Immature natural killer cell (primary cell): ENCODE measurements around the gene ABHD13. TPM values are rescaled to one million over a fixed set of nuclear protein-coding genes. Genes with fewer than 3 reads are reported as not detected.
"Not testable (repeated sequence)": the region's sequence is repeated elsewhere in the genome, so short reads cannot be mapped to it uniquely, and the experiment has no call there.

Experiments
- DNase-seq, 3 donors: peaks; one replicate each; pipeline ENCODE4 v3.0.0; 2022; ENCODE audit warnings: mixed read lengths in 1 of 3
- H3K27ac Mint-ChIP-seq, 6 donors: one replicate each; pipeline ENCODE4 v1.8.0; 2020; ENCODE audit warnings: mixed read lengths in 6 of 6, mild to moderate bottlenecking in 5 of 6, inconsistent platforms in 4 of 6, moderate library complexity in 3 of 6
- H3K27me3 Mint-ChIP-seq, 3 donors: one replicate each; pipeline ENCODE4 v1.8.0; 2020 to 2021; ENCODE audit warnings: low read depth in 3 of 3, mild to moderate bottlenecking in 3 of 3, mixed read lengths in 3 of 3, moderate library complexity in 3 of 3, inconsistent platforms in 1 of 3
- H3K36me3 Mint-ChIP-seq, 3 donors: one replicate each; pipeline ENCODE4 v1.8.0; 2020; ENCODE audit warnings: mixed read lengths in 3 of 3, inconsistent platforms in 2 of 3, mild to moderate bottlenecking in 2 of 3
- H3K4me1 Mint-ChIP-seq, 2 donors: one replicate each; pipeline ENCODE4 v1.8.0; 2020; ENCODE audit warnings: inconsistent platforms in 2 of 2, mild to moderate bottlenecking in 2 of 2, mixed read lengths in 2 of 2, moderate library complexity in 1 of 2
- H3K4me3 Mint-ChIP-seq, 5 donors: one replicate each; pipeline ENCODE4 v1.8.0; 2020; ENCODE audit warnings: mild to moderate bottlenecking in 5 of 5, mixed read lengths in 5 of 5, inconsistent platforms in 3 of 5, moderate library complexity in 3 of 5
- H3K9me3 Mint-ChIP-seq, 6 donors: one replicate each; pipeline ENCODE4 v1.8.0; 2020; ENCODE audit warnings: mild to moderate bottlenecking in 6 of 6, mixed read lengths in 6 of 6, inconsistent platforms in 4 of 6, moderate library complexity in 3 of 6
- polyA plus RNA-seq, 3 donors: library from polyadenylated mRNA; unstranded; fragments of 300-500 nt; fragmentation: Illumina TruSeq; gene quantifications; one replicate each; pipeline ENCODE4 v1.2.3, GENCODE V29; 2021

ABHD13 gene
- polyA plus RNA-seq, 3 donors from 2014 or later = 8.8 to 11.1 (median 10.1) TPM

- Mint-ChIP-seq H3K4me3 (no peak overlapping the region), H3K36me3 (peaks cover 24 to 32% (median 29%) of the 10 kb centered on the region in 3 donors), H3K9me3 (peaks cover 0 to 14% (median 2%) of the 10 kb centered on the region in 6 donors), H3K27ac (peak overlapping the region in 1 of 6 donors; percentile 55), H3K27me3 (peaks cover 2 to 14% (median 14%) of the 10 kb centered on the region in 3 donors), H3K4me1 (peaks cover 9 to 22% of the 10 kb centered on the region in 2 donors)
- no peak for DNase-seq
Measured at GRCh38 chr13:108210551-108210950, 7.6 kb upstream of the ABHD13 start.

DNA sequence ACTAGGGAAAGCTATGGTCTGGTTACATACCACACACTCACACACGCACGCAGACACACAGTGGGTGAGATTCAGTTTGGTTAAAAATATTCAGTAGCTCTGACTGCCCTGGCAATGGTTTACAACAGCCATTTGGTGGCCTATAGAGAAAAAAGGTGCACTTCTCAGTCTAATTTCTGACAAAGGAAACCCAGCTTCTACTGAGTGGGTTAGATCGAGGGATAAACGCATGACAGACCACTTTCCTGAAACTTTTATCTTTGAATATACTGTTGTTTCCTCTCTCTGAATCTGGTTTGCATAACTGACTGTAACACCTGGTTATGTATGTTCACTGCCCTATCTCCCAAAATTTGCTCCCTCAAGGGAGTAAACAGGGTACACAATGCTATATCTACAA, 5.3 kb upstream of the ABHD13 start:
- DNase-seq = no peak

GRCh38 chr13:108213946-108214345, 4.2 kb upstream of the ABHD13 start:
- H3K27me3 Mint-ChIP-seq = peaks cover 7 to 37% (median 30%) of the 10 kb centered on the region in 3 donors
- peak overlapping the region; percentile 68 to 95 (median 86) for H3K4me3 Mint-ChIP-seq
- H3K4me1 Mint-ChIP-seq = peaks cover 36 to 52% of the 10 kb centered on the region in 2 donors
- peak overlapping the region; percentile 68 to 95 (median 90) for H3K27ac Mint-ChIP-seq
- peaks cover 18 to 25% (median 25%) of the 10 kb centered on the region in 3 donors for H3K36me3 Mint-ChIP-seq
- no peak for DNase-seq
- peaks cover 0 to 10% (median 2%) of the 10 kb centered on the region in 6 donors for H3K9me3 Mint-ChIP-seq

More for the DNA sequence above, 5.3 kb upstream of the ABHD13 start:
- Mint-ChIP-seq H3K27ac (peak overlapping the region; percentile 20 to 95 (median 65)), H3K36me3 (peaks cover 24 to 32% (median 29%) of the 10 kb centered on the region in 3 donors), H3K27me3 (peaks cover 2 to 30% (median 22%) of the 10 kb centered on the region in 3 donors), H3K9me3 (peaks cover 0 to 10% (median 2%) of the 10 kb centered on the region in 6 donors), H3K4me3 (peak overlapping the region in 1 of 5 donors; percentile 39), H3K4me1 (peaks cover 29 to 46% of the 10 kb centered on the region in 2 donors)

DNA sequence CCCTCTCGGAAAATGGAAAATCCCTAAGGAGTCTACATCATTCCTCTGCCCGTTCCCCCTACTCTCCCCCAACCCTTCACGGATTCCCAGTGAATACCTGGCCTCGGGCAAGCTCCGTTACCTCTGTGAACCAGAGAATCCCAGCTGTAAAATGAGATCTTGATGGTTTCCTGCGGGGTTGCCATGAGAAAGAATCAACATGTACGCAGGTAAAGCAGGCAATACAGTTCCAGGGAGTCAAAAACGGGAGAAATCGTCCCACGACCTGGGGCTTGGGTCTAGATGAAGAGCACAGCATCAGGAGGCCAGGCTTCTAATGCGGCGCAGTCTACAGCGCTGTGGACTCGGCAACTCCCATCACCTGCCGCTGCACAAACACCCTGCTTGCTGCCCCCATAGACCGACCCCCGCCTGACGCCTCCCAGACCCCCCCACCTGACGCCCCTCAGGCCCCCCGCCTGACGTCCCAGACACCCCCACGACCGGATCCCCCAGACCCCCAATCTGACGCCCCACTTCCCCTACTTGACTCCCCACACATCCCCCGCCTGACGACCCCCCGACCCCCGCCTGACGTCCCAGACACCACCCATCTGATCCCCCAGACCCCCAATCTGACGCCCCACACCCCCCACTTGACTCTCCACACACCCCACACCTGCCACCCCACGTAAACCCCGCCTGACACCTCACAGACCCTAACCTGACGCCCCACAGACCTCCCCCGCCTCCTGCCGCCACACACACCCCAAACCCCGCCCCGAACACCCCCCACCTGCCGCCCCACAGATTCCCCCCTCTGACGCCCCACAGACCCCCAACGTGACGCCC, 3.5 kb upstream of the ABHD13 start:
- peak overlapping the region; percentile 68 to 95 (median 91) for H3K27ac Mint-ChIP-seq
- H3K27me3 Mint-ChIP-seq = peaks cover 7 to 44% (median 33%) of the 10 kb centered on the region in 3 donors
- H3K4me3 Mint-ChIP-seq = peak overlapping the region; percentile 86 to 95 (median 93)
- H3K4me1 Mint-ChIP-seq = peaks cover 43 to 59% of the 10 kb centered on the region in 2 donors
- peaks cover 0 to 5% (median 2%) of the 10 kb centered on the region in 6 donors for H3K9me3 Mint-ChIP-seq
- peaks cover 12 to 19% (median 18%) of the 10 kb centered on the region in 3 donors for H3K36me3 Mint-ChIP-seq
- DNase-seq = no peak

DNA sequence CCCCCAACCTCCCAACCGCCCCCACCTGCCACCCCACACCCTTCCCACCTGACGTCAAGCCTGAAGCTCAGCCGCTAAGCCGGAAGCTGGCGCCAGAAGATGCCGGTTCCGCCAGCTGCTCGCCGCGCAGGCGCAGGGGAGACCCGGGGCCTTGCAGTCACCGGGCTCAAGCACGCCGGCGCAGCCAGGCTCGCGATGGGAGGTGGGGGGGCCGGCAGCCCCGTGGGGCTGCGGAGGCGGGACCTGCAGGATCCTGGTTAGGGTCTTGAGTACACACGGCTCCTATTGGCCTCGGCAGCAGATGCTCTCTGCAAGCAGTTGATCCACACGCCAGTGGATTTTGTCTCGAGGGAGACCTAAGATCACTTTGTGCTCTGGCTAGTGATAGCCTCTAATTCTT, 2.8 kb upstream of the ABHD13 start, which contains the start of gene LIG4:
Gene LIG4 (minus strand): TSS at position 101 of the 400 bp plus-strand sequence. CDS start 4,268 bp downstream, outside the sequence.
- Mint-ChIP-seq H3K9me3 (peaks cover 0 to 5% (median 0%) of the 10 kb centered on the region in 6 donors), H3K27ac (peak within 1 kb of the TSS; percentile 68 to 95 (median 92)), H3K4me1 (peaks cover 50 to 67% of the 10 kb centered on the region in 2 donors), H3K36me3 (peaks cover 5 to 12% (median 11%) of the 10 kb centered on the region in 3 donors), H3K27me3 (peaks cover 7 to 44% (median 31%) of the 10 kb centered on the region in 3 donors), H3K4me3 (peak within 1 kb of the TSS; percentile 90 to 96 (median 94))
- peak; percentile 90 to 94 (median 94) for DNase-seq

GRCh38 chr13:108217307-108218043, 717 bp upstream of the ABHD13 start:
- not testable (repeated sequence) for DNase-seq, H3K9me3 Mint-ChIP-seq, H3K36me3 Mint-ChIP-seq
- H3K4me3 Mint-ChIP-seq = peak overlapping the region; percentile 90 to 96 (median 94)
- peak overlapping the region; percentile 92 to 96 (median 94) for H3K27ac Mint-ChIP-seq
- H3K4me1 Mint-ChIP-seq = peaks cover 50 to 81% of the 10 kb centered on the region in 2 donors
- peaks cover 7 to 44% (median 29%) of the 10 kb centered on the region in 3 donors for H3K27me3 Mint-ChIP-seq

DNA sequence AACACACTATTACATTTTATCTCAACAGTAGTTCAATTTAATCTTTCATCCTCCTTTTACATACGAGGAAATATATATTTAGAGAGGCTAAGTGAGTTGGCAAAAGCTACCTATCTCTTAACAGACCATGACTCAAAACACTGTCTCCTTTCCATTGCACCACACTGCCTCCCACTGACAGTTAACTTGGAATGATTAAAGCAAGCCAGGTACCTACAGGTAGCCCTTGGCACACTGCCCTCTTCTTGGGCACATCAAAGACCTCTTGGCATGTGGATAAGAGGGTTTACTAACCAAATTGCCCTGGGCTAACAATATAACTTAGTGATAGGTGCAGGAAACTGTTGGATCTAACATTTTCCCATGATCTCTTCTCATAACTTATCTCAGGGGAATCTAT, 1.8 kb downstream of the ABHD13 start:
- no peaks in the 10 kb centered on the region for H3K36me3 Mint-ChIP-seq
- no peaks in the 10 kb centered on the region for H3K9me3 Mint-ChIP-seq

DNA sequence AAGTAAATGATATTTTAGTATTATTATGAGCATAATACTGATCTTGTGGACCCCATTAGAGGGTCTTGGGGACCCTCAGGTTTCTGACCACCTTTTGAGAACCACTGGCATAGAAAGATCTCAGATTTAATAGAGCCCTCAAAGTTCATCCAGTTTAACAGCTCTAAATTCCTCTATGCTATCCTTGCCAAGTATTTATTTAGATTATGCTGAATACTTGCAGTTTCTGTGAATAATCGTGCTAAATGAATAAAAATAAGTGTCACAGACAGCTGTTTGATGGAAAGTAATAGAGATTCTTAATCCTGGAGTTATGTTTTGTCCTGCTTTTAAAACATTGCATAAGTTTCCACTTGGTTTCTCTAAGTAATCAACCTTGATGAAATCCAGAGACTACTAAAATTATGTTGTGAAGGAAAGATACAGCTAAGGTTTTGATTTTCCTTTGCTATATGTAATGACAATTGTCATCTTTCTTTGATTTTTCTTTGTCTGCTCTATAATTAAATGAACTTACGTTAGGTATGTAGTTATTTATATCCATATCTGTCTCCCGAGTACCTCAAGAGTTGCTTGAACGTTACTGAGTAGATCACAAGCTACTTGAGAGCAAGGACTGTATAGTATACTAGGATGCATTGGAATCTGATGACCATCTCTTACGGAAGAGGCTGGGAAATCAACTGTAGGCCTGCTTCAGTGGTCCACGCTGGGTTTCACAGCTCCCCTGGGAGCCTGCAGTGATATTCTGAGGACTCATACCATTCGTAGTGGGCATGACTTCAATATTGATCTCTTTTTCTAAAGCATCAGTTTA, 5.7 kb downstream of the ABHD13 start:
- H3K36me3 Mint-ChIP-seq = no peaks in the 10 kb centered on the region
- H3K9me3 Mint-ChIP-seq = no peaks in the 10 kb centered on the region
- no peak overlapping the region for H3K4me3 Mint-ChIP-seq
- no peak for DNase-seq
- H3K4me1 Mint-ChIP-seq = peaks cover 45 to 68% of the 10 kb centered on the region in 2 donors
- peaks cover 0 to 7% (median 3%) of the 10 kb centered on the region in 3 donors for H3K27me3 Mint-ChIP-seq
- H3K27ac Mint-ChIP-seq = no peak overlapping the region

More for the DNA sequence above, 1.8 kb downstream of the ABHD13 start:
- H3K27ac Mint-ChIP-seq = peak overlapping the region; percentile 71 to 95 (median 84)
- no peak for DNase-seq
- H3K27me3 Mint-ChIP-seq = peaks cover 7 to 35% (median 22%) of the 10 kb centered on the region in 3 donors
- H3K4me1 Mint-ChIP-seq = peaks cover 51 to 71% of the 10 kb centered on the region in 2 donors
- H3K4me3 Mint-ChIP-seq = peak overlapping the region; percentile 83 to 96 (median 90)

DNA sequence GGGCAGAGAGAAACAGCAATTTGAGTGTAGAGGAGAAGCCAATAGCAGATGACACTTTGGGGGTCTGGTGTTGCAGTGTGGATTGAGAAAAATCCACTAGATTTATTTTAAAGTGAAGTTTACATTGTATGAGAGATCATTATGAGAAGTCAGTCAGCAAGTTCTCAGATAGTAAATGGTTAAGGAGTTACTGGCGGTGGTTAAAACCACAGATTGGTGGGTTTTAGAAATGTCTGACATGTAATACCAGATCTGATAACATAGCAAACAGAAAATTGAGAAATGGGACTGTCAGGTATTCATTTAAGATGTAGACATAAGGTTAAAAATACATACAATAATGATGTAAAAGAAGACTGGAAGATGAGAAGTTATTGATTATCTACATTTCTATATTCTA, 7.2 kb downstream of the ABHD13 start:
- peak in 1 of 3 donors; percentile 27 for DNase-seq
- H3K27ac Mint-ChIP-seq = peak overlapping the region; percentile 31 to 71 (median 46)
- peaks cover 0 to 9% (median 3%) of the 10 kb centered on the region in 3 donors for H3K36me3 Mint-ChIP-seq
- H3K27me3 Mint-ChIP-seq = no peaks in the 10 kb centered on the region
- peaks cover 35 to 66% of the 10 kb centered on the region in 2 donors for H3K4me1 Mint-ChIP-seq
- H3K4me3 Mint-ChIP-seq = peak overlapping the region; percentile 9 to 54 (median 15)
- H3K9me3 Mint-ChIP-seq = no peaks in the 10 kb centered on the region

- H3K9me3 Mint-ChIP-seq = no peaks in the 10 kb centered on the region
- H3K36me3 Mint-ChIP-seq = peaks cover 0 to 9% (median 3%) of the 10 kb centered on the region in 3 donors
- peak overlapping the region in 2 of 5 donors; percentile 28 to 54 for H3K4me3 Mint-ChIP-seq
- DNase-seq = no peak
- peak overlapping the region in 2 of 6 donors; percentile 52 to 71 for H3K27ac Mint-ChIP-seq
- peaks cover 35 to 60% of the 10 kb centered on the region in 2 donors for H3K4me1 Mint-ChIP-seq
- H3K27me3 Mint-ChIP-seq = no peaks in the 10 kb centered on the region
Measured at GRCh38 chr13:108226184-108226583, 8.0 kb downstream of the ABHD13 start.

DNA sequence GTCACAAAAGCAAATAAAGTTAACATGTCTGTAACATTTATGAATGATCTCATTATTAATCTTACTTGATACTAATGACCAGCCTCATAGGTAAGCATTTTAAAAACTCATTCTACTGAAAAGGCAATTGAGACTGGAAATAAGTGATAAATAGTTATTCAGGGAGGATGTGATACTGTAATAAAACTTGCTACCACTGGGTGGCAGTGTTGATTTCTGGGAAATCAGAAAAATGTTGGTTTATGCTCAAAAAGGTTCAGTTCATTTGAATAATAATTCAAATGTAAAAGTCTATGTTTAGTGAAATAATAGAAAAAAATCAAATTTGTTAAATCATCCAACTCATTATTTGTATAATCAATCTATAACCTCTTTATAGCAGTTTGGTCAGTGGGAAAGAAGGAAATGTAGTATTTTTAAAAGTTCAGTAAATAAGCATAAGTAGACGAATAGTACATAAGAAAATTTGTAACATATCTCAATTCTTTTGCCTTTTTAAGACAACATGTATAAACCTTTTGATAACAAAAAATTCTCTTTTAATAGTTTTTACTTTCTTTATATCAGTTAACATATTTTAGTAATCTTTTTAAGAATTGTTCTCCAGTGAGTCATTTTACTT, 9.6 kb downstream of the ABHD13 start:
- no peak overlapping the region for H3K4me3 Mint-ChIP-seq
- peaks cover 35 to 54% of the 10 kb centered on the region in 2 donors for H3K4me1 Mint-ChIP-seq
- peak overlapping the region in 1 of 6 donors; percentile 67 for H3K27ac Mint-ChIP-seq
- H3K36me3 Mint-ChIP-seq = peaks cover 0 to 9% (median 3%) of the 10 kb centered on the region in 3 donors
- H3K27me3 Mint-ChIP-seq = no peaks in the 10 kb centered on the region
- peak; percentile 29 to 42 (median 29) for DNase-seq
- no peaks in the 10 kb centered on the region for H3K9me3 Mint-ChIP-seq

- no peak overlapping the region for H3K27ac Mint-ChIP-seq
- no peak overlapping the region for H3K4me3 Mint-ChIP-seq
- DNase-seq = no peak
- no peaks in the 10 kb centered on the region for H3K9me3 Mint-ChIP-seq
- peaks cover 24 to 38% of the 10 kb centered on the region in 2 donors for H3K4me1 Mint-ChIP-seq
- H3K27me3 Mint-ChIP-seq = no peaks in the 10 kb centered on the region
- peaks cover 0 to 9% (median 6%) of the 10 kb centered on the region in 3 donors for H3K36me3 Mint-ChIP-seq
Measured at GRCh38 chr13:108230377-108230776, 12.2 kb downstream of the ABHD13 start.
